OCI-LY3 (cell line): ENCODE results near the gene MIF4GD.

Source experiments
- EZH2phosphoT487 ChIP-seq: fragments of 200-600 bp; shearing (Covaris generic); IDR thresholded peaks from 2 replicates; pipeline ENCODE4 v1.6.1; 2018; ENCODE audit warnings: antibody characterized with exemption, mixed run types, low read depth
- TF ChIP-seq, protein P1 (sequence below): fragments of 200-600, 300-600 bp; sonication (generic); IDR thresholded peaks from 2 replicates; pipeline ENCODE4 v1.5.1; 2014; ENCODE audit warnings: antibody characterized with exemption, low read length, low read depth

DNA sequence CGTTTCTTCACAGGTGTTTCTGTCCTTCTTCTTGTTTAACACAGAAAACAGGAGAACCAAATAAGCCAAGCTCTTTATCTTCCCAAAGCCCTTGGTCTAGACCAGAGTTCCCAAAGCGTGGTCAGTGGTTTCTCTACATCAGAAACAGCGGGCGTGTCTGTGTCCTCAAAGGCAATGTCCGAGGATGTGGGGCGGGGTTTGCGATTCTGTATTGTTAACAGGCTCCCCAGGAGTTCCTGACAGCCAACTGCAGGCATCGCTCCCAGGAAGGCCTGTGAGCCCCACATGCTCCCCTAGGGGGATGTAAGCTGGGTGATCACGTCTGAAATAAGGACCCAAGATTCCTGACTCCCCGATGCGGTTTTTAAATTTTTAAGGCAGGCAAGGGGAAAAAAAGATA, 46.6 kb upstream of the MIF4GD start:
- TF ChIP-seq, protein P1, sequence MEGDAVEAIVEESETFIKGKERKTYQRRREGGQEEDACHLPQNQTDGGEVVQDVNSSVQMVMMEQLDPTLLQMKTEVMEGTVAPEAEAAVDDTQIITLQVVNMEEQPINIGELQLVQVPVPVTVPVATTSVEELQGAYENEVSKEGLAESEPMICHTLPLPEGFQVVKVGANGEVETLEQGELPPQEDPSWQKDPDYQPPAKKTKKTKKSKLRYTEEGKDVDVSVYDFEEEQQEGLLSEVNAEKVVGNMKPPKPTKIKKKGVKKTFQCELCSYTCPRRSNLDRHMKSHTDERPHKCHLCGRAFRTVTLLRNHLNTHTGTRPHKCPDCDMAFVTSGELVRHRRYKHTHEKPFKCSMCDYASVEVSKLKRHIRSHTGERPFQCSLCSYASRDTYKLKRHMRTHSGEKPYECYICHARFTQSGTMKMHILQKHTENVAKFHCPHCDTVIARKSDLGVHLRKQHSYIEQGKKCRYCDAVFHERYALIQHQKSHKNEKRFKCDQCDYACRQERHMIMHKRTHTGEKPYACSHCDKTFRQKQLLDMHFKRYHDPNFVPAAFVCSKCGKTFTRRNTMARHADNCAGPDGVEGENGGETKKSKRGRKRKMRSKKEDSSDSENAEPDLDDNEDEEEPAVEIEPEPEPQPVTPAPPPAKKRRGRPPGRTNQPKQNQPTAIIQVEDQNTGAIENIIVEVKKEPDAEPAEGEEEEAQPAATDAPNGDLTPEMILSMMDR, result no peak
- TF ChIP-seq EZH2phosphoT487, result no peak
